Liver (tissue), 9 donors: ENCODE results near the gene HGF. TPM values are rescaled to one million over a fixed set of nuclear protein-coding genes. Genes with fewer than 3 reads are reported as not detected.
A peak's percentile ranks its signal among the peaks of the same experiment; 100 is the strongest.

ENCODE experiments used
- DNase-seq: peaks from one replicate; pipeline ENCODE4 v3.0.0-alpha.2; 2017; ENCODE audit warnings: low spot score
- H3K27ac ChIP-seq, 2 donors: one replicate each; pipeline ENCODE4 v1.7.0; 2013; ENCODE audit warnings: inconsistent platforms in 2 of 2, low read length in 2 of 2, control low read depth in 1 of 2, low read depth in 1 of 2, mild to moderate bottlenecking in 1 of 2
- H3K27me3 ChIP-seq, 4 donors: one replicate each; pipeline versions ENCODE4 v1.6.1 to v1.7.0; 2013; ENCODE audit warnings: low read length in 3 of 4, inconsistent platforms in 1 of 4, mild to moderate bottlenecking in 1 of 4, moderate library complexity in 1 of 4; ENCODE audit not compliant: control insufficient read depth in 4 of 4, insufficient read depth in 4 of 4
- H3K36me3 ChIP-seq, 4 donors: one replicate each; pipeline versions ENCODE4 v1.6.1 to v1.7.0; 2013; ENCODE audit warnings: low read length in 3 of 4, mild to moderate bottlenecking in 3 of 4, low read depth in 1 of 4, moderate library complexity in 1 of 4; ENCODE audit not compliant: control insufficient read depth in 4 of 4, insufficient read depth in 3 of 4
- H3K4me1 ChIP-seq, 4 donors: one replicate each; pipeline versions ENCODE4 v1.6.1 to v1.7.0; 2013; ENCODE audit warnings: low read length in 3 of 4, mild to moderate bottlenecking in 3 of 4, moderate library complexity in 1 of 4; ENCODE audit not compliant: control insufficient read depth in 4 of 4, insufficient read depth in 4 of 4
- H3K4me3 ChIP-seq, 3 donors: one replicate each; pipeline versions ENCODE4 v1.6.1 to v1.7.0; 2013; ENCODE audit warnings: low read length in 3 of 3, control low read depth in 1 of 3, low read depth in 1 of 3, mild to moderate bottlenecking in 1 of 3
- H3K9ac ChIP-seq, 2 donors: one replicate each; pipeline ENCODE4 v1.7.0; 2013; ENCODE audit warnings: low read length in 2 of 2, mild to moderate bottlenecking in 2 of 2, moderate library complexity in 2 of 2, control low read depth in 1 of 2, low read depth in 1 of 2
- H3K9me3 ChIP-seq, 4 donors: one replicate each; pipeline versions ENCODE4 v1.6.1 to v1.7.0; 2013; ENCODE audit warnings: low read length in 3 of 4; ENCODE audit not compliant: control insufficient read depth in 4 of 4
- EGR1 ChIP-seq, 2 donors: IDR thresholded peaks; 2 replicates each; pipeline ENCODE4 v1.6.1; 2016 to 2018; ENCODE audit warnings: antibody characterized with exemption in 2 of 2, low read depth in 2 of 2
- FOXA1 ChIP-seq: IDR thresholded peaks from 2 replicates; pipeline ENCODE4 v1.6.1; 2016; ENCODE audit warnings: antibody characterized with exemption
- FOXA2 ChIP-seq: IDR thresholded peaks from 2 replicates; pipeline ENCODE4 v1.6.1; 2016; ENCODE audit warnings: antibody characterized with exemption
- GABPA ChIP-seq, 2 donors: IDR thresholded peaks in 1 of 2; conservative IDR thresholded peaks in 1 of 2; 2 replicates each; pipeline ENCODE4 v1.6.1; 2016; ENCODE audit warnings: antibody characterized with exemption in 2 of 2, mild to moderate bottlenecking in 1 of 2, moderate library complexity in 1 of 2
- HNF4A ChIP-seq, 2 donors: conservative IDR thresholded peaks; 2 replicates each; pipeline ENCODE4 v1.6.1; 2016; ENCODE audit warnings: antibody characterized with exemption in 2 of 2, mild to moderate bottlenecking in 2 of 2
- HNF4G ChIP-seq: IDR thresholded peaks from 2 replicates; pipeline ENCODE4 v1.6.1; 2016; ENCODE audit warnings: antibody characterized with exemption
- JUND ChIP-seq, 2 donors: IDR thresholded peaks; 2 replicates each; pipeline ENCODE4 v1.6.1; 2016; ENCODE audit warnings: antibody characterized with exemption in 2 of 2
- NR2F2 ChIP-seq: IDR thresholded peaks from 2 replicates; pipeline ENCODE4 v1.6.1; 2016; ENCODE audit warnings: antibody characterized with exemption
- RAD21 ChIP-seq, 2 donors: IDR thresholded peaks; 2 replicates each; pipeline ENCODE4 v1.6.1; 2016; ENCODE audit warnings: antibody characterized with exemption in 2 of 2, mild to moderate bottlenecking in 2 of 2
- RXRA ChIP-seq, 2 donors: IDR thresholded peaks; 2 replicates each; pipeline ENCODE4 v1.6.1; 2017 to 2018; ENCODE audit warnings: antibody characterized with exemption in 2 of 2, mild to moderate bottlenecking in 1 of 2
- SP1 ChIP-seq: IDR thresholded peaks from 2 replicates; pipeline ENCODE4 v1.6.1; 2018; ENCODE audit warnings: antibody characterized with exemption, mild to moderate bottlenecking
- TAF1 ChIP-seq: conservative IDR thresholded peaks from 2 replicates; pipeline ENCODE4 v1.6.1; 2016; ENCODE audit warnings: antibody characterized with exemption, mild to moderate bottlenecking
- YY1 ChIP-seq: IDR thresholded peaks from 2 replicates; pipeline ENCODE4 v1.6.1; 2016; ENCODE audit warnings: antibody characterized with exemption, mild to moderate bottlenecking
- WGBS: extraction: QIAGEN DNeasy Blood & Tissue Kit; methylation state at CpG from one replicate; pipeline ENCODE4 v1.1.7; 2013; 5-methylcytosine and 5-hydroxymethylcytosine counted together
- polyA plus RNA-seq, 2 donors: library from polyadenylated mRNA; stranded (reverse) in 1 of 2; unstranded in 1 of 2; fragments of 200-250 nt in 1 of 2; fragments of >200 nt in 1 of 2; fragmentation: Nextera tagmentation in 1 of 2; extraction: Ambion mirVana in 1 of 2; gene quantifications; one replicate each; pipeline versions ENCODE4 v1.2.1 to v1.2.3, GENCODE V29; 2013 to 2015
- total RNA-seq, 2 donors: library from RNA; depleted of rRNA; stranded (reverse); fragments of >200 nt; gene quantifications; one replicate each; pipeline ENCODE4 v1.2.3, GENCODE V29; 2014
- TF ChIP-seq, protein P1 (sequence below): IDR thresholded peaks from 2 replicates; pipeline ENCODE4 v1.6.1; 2016; ENCODE audit warnings: antibody characterized with exemption, mild to moderate bottlenecking
- TF ChIP-seq, protein P2 (sequence below): IDR thresholded peaks from 2 replicates; pipeline ENCODE4 v1.6.1; 2016; ENCODE audit warnings: antibody characterized with exemption
- TF ChIP-seq, protein P3 (sequence below): IDR thresholded peaks from 2 replicates; pipeline ENCODE4 v1.6.1; 2016; ENCODE audit warnings: antibody characterized with exemption
- TF ChIP-seq, protein P4 (sequence below): fragments of 150-350 bp; IDR thresholded peaks from 2 replicates; pipeline ENCODE4 v1.5.1; 2017; ENCODE audit warnings: improper control_type of control experiment, low read depth, low read length; ENCODE audit not compliant: missing input control
- TF ChIP-seq, protein P5 (sequence below): IDR thresholded peaks from 2 replicates; pipeline ENCODE4 v1.6.1; 2016; ENCODE audit warnings: antibody characterized with exemption
- donor health status: healthy.
- donor health status: healthy.
- donor health status: healthy.
- donor health status: healthy.
- donor health status: healthy.

The HGF gene
- total and polyA plus RNA-seq, 4 donors, result 12.0 to 29.8 (median 15.3) TPM

DNA sequence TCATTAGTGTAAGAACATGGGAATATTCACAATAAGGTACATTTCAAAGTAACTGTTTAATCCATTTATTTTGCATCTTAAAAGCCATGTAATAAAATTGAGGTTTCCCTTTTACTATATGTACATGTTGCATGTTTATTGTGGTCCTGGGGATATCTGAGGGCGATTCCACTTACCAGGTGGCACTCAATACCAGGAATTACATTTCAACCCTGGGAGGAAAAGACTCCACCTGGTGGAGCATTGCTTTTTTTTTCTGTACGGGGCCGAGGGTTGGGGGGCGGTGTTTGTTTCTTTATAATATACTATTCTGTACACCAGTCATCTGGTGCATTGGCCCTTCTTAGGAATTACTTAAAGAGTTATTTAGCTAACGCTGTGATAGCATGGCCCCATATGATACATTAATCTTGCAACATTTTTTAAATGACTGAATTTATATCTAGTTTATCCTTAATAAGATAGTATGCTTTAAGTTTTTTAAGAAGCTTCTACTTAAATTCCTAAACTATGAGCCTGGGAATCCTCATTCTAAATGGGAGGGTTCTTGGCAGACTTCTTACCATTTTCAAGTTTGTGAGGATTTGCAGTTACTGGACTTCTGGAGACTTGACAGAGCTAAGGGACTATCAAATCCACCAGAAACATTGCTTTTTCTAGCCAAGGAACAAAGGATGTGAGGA, 7.2 kb upstream of the HGF start:
- H3K27me3 ChIP-seq, result no peaks in the 10 kb centered on the region
- H3K27ac ChIP-seq, result no peak overlapping the region
- H3K9me3 ChIP-seq, result no peaks in the 10 kb centered on the region
- no peak overlapping the region for H3K9ac ChIP-seq
- peak in 1 of 2 donors; percentile 11 for TF ChIP-seq RAD21 (IDR thresholded peaks at IDR 0.05)
- TF ChIP-seq, protein P1, sequence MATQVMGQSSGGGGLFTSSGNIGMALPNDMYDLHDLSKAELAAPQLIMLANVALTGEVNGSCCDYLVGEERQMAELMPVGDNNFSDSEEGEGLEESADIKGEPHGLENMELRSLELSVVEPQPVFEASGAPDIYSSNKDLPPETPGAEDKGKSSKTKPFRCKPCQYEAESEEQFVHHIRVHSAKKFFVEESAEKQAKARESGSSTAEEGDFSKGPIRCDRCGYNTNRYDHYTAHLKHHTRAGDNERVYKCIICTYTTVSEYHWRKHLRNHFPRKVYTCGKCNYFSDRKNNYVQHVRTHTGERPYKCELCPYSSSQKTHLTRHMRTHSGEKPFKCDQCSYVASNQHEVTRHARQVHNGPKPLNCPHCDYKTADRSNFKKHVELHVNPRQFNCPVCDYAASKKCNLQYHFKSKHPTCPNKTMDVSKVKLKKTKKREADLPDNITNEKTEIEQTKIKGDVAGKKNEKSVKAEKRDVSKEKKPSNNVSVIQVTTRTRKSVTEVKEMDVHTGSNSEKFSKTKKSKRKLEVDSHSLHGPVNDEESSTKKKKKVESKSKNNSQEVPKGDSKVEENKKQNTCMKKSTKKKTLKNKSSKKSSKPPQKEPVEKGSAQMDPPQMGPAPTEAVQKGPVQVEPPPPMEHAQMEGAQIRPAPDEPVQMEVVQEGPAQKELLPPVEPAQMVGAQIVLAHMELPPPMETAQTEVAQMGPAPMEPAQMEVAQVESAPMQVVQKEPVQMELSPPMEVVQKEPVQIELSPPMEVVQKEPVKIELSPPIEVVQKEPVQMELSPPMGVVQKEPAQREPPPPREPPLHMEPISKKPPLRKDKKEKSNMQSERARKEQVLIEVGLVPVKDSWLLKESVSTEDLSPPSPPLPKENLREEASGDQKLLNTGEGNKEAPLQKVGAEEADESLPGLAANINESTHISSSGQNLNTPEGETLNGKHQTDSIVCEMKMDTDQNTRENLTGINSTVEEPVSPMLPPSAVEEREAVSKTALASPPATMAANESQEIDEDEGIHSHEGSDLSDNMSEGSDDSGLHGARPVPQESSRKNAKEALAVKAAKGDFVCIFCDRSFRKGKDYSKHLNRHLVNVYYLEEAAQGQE, result no peak
- 58% methylated on average over 5 of the region's 5 CpGs for WGBS
- no peaks in the 10 kb centered on the region for H3K4me1 ChIP-seq
- H3K36me3 ChIP-seq, result no peaks in the 10 kb centered on the region
- no peak overlapping the region for H3K4me3 ChIP-seq
- no peak for DNase-seq

DNA sequence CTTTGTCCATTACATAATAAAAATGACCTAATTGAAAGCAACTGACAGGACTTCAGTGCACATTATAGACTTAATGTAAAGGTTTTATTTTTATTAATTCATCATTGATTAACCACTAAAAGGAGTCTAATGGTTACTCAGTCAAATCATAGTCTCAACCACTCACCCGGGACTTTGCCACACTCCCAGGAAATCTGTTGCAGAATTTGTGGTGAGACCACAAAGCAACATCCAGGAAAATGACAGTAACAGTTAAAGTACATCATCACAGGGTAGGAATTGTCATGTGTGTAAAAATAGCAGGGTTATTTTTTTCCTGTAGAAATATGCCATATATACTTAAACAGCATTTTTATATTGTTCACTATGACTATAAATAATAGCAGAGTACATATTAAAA, 6.3 kb upstream of the HGF start:
- H3K4me1 ChIP-seq, result no peaks in the 10 kb centered on the region
- H3K4me3 ChIP-seq, result no peak overlapping the region
- 61% methylated on average over 1 of the region's 1 CpG for WGBS
- H3K9ac ChIP-seq, result no peak overlapping the region
- no peak for DNase-seq
- H3K27ac ChIP-seq, result no peak overlapping the region
- H3K9me3 ChIP-seq, result no peaks in the 10 kb centered on the region
- TF ChIP-seq RXRA (IDR thresholded peaks at IDR 0.05) (no peak), NR2F2 (no peak), JUND (IDR thresholded peaks at IDR 0.05) (no peak), HNF4A (conservative IDR thresholded peaks at IDR 0.05) (no peak), YY1 (no peak), RAD21 (IDR thresholded peaks at IDR 0.05) (no peak), HNF4G (no peak), GABPA (IDR thresholded peaks at IDR 0.05 in 1 of 2, conservative IDR thresholded peaks at IDR 0.05 in 1 of 2) (no peak), SP1 (no peak), EGR1 (IDR thresholded peaks at IDR 0.05; ENCODE audit: low read depth in 2 of 2) (no peak), FOXA2 (no peak), FOXA1 (no peak), TAF1 (no peak)
- TF ChIP-seq, protein P2, sequence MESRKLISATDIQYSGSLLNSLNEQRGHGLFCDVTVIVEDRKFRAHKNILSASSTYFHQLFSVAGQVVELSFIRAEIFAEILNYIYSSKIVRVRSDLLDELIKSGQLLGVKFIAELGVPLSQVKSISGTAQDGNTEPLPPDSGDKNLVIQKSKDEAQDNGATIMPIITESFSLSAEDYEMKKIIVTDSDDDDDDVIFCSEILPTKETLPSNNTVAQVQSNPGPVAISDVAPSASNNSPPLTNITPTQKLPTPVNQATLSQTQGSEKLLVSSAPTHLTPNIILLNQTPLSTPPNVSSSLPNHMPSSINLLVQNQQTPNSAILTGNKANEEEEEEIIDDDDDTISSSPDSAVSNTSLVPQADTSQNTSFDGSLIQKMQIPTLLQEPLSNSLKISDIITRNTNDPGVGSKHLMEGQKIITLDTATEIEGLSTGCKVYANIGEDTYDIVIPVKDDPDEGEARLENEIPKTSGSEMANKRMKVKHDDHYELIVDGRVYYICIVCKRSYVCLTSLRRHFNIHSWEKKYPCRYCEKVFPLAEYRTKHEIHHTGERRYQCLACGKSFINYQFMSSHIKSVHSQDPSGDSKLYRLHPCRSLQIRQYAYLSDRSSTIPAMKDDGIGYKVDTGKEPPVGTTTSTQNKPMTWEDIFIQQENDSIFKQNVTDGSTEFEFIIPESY, result no peak
- TF ChIP-seq, protein P1, result no peak
- TF ChIP-seq, protein P3, sequence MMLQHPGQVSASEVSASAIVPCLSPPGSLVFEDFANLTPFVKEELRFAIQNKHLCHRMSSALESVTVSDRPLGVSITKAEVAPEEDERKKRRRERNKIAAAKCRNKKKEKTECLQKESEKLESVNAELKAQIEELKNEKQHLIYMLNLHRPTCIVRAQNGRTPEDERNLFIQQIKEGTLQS, result no peak
- TF ChIP-seq, protein P4, sequence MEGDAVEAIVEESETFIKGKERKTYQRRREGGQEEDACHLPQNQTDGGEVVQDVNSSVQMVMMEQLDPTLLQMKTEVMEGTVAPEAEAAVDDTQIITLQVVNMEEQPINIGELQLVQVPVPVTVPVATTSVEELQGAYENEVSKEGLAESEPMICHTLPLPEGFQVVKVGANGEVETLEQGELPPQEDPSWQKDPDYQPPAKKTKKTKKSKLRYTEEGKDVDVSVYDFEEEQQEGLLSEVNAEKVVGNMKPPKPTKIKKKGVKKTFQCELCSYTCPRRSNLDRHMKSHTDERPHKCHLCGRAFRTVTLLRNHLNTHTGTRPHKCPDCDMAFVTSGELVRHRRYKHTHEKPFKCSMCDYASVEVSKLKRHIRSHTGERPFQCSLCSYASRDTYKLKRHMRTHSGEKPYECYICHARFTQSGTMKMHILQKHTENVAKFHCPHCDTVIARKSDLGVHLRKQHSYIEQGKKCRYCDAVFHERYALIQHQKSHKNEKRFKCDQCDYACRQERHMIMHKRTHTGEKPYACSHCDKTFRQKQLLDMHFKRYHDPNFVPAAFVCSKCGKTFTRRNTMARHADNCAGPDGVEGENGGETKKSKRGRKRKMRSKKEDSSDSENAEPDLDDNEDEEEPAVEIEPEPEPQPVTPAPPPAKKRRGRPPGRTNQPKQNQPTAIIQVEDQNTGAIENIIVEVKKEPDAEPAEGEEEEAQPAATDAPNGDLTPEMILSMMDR, result no peak
- TF ChIP-seq, protein P5, sequence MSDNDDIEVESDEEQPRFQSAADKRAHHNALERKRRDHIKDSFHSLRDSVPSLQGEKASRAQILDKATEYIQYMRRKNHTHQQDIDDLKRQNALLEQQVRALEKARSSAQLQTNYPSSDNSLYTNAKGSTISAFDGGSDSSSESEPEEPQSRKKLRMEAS, result no peak
- peaks cover 0 to 3% (median 0%) of the 10 kb centered on the region in 4 donors for H3K27me3 ChIP-seq
- H3K36me3 ChIP-seq, result no peaks in the 10 kb centered on the region
